Memory B cell (primary cell): ENCODE results near the gene NYAP1.
"Not testable (repeated sequence)": the region's sequence is repeated elsewhere in the genome, so short reads cannot be mapped to it uniquely, and the experiment has no call there.

ENCODE experiments used
- ATAC-seq: fragments of 150-1000 bp; cut with Tn5 transposase; 2 replicates; pipeline ENCODE4 v1.10.0; 2021; ENCODE audit warnings: low read depth, mild to moderate bottlenecking, moderate library complexity
- DNase-seq, 2 donors: peaks; one replicate each; pipeline ENCODE4 v3.0.0; 2022; ENCODE audit warnings: low spot score in 2 of 2
- H3K27ac Mint-ChIP-seq: one replicate; pipeline ENCODE4 v1.8.0; 2022; ENCODE audit warnings: mild to moderate bottlenecking, moderate library complexity, mixed read lengths
- H3K27me3 Mint-ChIP-seq: one replicate; pipeline ENCODE4 v1.8.0; 2022; ENCODE audit warnings: mixed read lengths
- H3K36me3 Mint-ChIP-seq: one replicate; pipeline ENCODE4 v1.8.0; 2022; ENCODE audit warnings: mild to moderate bottlenecking, mixed read lengths
- H3K4me1 Mint-ChIP-seq: one replicate; pipeline ENCODE4 v1.8.0; 2022; ENCODE audit warnings: mixed read lengths
- H3K4me3 Mint-ChIP-seq: one replicate; pipeline ENCODE4 v1.8.0; 2022; ENCODE audit warnings: mild to moderate bottlenecking, moderate library complexity, mixed read lengths
- H3K9me3 Mint-ChIP-seq: one replicate; pipeline ENCODE4 v1.8.0; 2022; ENCODE audit warnings: mixed read lengths

NYAP1 gene

DNA sequence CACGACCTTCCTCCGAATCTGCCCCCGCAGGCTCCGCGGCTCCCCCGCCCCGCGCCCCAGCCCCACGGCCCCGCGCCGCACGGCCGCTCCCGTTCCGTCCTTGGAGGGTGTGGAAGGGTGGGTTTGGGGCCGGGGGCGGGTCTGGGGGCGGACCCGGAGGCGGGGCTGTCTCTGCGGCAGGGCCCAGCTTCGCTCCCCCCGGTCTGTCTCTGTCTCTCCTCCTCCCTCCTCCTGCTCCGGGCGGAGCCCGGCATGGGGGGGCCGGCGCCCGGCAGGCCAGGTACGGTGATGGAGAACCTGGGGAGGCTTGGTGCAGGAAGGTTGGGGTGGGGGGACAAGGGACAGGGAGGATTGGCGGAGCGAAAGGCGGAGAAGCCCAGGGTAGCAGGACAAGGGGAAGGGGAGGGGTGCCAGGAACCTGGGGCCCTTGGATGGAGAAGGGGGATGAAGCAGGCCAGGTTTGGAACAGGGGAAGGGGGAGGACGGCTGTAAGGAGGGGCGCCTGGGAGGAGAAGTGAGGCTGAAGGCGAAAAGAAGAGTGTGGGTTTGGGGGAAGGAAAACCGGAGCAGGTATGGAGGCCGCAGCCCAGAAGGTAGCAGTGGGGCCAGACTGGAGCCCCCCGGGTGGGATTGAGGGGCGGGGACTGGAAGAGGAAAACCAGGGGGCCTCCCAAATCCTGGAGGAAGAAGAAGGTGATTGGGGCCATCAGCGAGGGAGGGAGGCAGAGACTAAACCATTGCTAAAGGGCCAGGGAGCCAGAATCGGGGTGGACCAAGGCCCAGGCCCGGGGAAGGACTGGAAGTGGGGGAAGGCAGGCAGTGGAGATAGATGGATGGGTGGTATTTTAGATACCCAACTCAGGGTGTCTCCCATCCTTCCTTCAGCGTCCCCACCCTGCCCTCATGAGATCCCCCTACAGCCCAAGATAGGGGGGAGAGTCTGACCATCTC is at the start of gene NYAP1:
Gene NYAP1 (plus strand): TSS at position 206 of the 951 bp plus-strand sequence. CDS start 1,385 bp downstream, outside the sequence.
- Mint-ChIP-seq H3K4me3 (peak within 1 kb of the TSS; percentile 76), H3K9me3 (no peaks in the 10 kb centered on the region), H3K4me1 (peaks cover 7% of the 10 kb centered on the region), H3K36me3 (no peaks in the 10 kb centered on the region), H3K27me3 (peaks cover 3% of the 10 kb centered on the region), H3K27ac (no peak within 1 kb of the TSS)
- ATAC-seq (peak; percentile 18), DNase-seq (no peak)

- Mint-ChIP-seq H3K9me3 (no peaks in the 10 kb centered on the region), H3K4me1 (peaks cover 32% of the 10 kb centered on the region), H3K36me3 (peaks cover 7% of the 10 kb centered on the region), H3K27me3 (no peaks in the 10 kb centered on the region), H3K27ac (peak overlapping the region; percentile 94), H3K4me3 (peak overlapping the region; percentile 91)
- ATAC-seq (no peak), DNase-seq (no peak)
Measured at GRCh38 chr7:100434297-100435144, 49.2 kb upstream of the NYAP1 start.

DNA sequence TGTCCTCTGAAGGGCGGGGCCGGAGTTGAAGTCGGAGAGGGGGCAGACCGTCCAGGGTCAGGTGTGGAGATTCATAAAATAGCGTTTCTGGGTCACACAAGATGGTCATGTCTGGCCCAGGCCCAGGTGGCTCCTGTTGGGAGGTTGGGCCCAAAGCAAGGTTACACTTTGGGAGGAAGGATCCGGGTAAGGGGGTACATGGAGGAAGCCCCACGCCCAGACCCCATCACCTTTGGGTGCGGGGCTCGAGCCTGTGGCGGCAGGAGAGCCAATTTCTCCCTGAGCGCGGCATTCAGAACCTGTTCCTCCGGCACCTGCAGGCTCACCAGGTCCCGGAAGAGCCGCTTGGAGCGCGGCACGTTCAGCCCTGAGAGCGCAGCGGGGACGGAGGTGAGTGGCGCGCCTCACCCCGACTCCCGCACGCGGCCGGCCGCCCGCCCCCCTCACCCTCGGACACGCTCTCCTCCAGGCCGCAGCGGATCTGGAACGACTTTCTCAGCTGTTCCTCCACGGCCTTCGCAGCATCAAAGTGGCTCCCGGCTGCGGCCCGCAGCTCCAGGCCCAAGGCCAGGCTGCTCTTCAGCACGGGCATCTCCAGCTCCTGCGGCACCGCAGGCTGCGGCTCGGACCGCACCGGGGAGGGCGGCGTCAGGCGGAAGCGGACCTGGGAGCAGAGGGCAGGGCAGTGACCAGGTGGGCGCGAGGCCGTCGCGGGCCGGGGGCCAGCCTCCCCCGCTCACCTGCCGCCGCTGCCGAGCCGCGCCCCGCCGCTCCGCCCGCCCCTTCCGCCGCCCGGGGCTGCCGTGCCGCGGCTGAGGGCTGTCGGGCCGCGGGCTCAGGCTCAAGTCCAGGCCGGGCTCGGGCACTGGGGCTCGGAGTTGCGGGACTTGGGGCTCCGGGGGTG is 48.1 kb upstream of the NYAP1 start:
- peaks cover 7% of the 10 kb centered on the region for H3K36me3 Mint-ChIP-seq
- no peaks in the 10 kb centered on the region for H3K27me3 Mint-ChIP-seq
- DNase-seq (peak in 1 of 2 donors; percentile 52), ATAC-seq (peak; percentile 34)
- H3K4me1 Mint-ChIP-seq: peaks cover 27% of the 10 kb centered on the region
- peak overlapping the region; percentile 94 for H3K27ac Mint-ChIP-seq
- H3K9me3 Mint-ChIP-seq: no peaks in the 10 kb centered on the region
- H3K4me3 Mint-ChIP-seq: peak overlapping the region; percentile 94

DNA sequence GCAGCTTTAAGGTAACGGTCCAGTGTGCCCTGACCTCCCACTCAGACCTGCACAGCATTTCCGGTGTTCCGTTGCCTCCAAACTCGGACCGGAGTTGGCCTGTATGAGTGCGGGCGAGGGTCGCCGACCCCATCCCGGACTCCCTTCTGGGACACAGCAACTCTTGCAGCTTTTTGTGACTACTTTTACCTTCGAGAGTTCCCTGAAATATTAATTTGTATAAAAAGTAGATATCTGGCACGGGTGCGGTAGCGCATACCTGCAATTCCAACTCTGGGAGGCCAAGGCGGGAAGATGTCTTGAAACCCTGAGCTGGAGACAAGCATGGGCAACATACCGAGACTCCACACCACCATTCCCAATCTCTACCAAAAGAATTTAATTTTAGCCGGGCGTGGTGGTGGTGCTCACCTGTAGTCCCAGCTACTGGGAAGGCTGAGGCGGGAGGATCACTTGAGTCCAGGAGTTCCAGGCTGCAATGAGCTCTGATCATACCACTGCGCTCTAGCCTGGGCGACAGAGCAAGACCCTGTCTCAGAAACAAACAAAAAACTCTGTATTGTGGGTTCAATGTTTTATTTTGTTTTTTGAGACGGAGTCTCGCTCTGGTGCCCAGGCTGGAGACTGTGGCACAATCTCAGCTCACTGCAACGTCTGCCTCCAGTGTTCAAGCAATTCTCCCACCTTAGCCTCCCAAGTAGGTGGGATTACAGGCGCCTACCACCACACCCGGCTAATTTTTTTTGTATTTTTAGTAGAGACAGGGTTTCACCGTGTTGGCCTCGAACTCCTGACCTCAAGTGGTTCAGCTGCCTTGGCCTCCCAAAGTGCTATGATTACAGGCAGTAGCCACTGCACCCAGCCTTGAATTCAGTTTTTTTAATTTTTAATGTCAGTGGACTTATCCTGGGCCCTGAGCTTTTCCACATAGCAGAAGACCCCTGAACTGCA is 46.3 kb upstream of the NYAP1 start:
- peaks cover 7% of the 10 kb centered on the region for H3K36me3 Mint-ChIP-seq
- DNase-seq (no peak), ATAC-seq (no peak)
- no peaks in the 10 kb centered on the region for H3K9me3 Mint-ChIP-seq
- H3K27ac Mint-ChIP-seq: no peak overlapping the region
- H3K27me3 Mint-ChIP-seq: no peaks in the 10 kb centered on the region
- peak overlapping the region; percentile 94 for H3K4me3 Mint-ChIP-seq
- peaks cover 18% of the 10 kb centered on the region for H3K4me1 Mint-ChIP-seq

DNA sequence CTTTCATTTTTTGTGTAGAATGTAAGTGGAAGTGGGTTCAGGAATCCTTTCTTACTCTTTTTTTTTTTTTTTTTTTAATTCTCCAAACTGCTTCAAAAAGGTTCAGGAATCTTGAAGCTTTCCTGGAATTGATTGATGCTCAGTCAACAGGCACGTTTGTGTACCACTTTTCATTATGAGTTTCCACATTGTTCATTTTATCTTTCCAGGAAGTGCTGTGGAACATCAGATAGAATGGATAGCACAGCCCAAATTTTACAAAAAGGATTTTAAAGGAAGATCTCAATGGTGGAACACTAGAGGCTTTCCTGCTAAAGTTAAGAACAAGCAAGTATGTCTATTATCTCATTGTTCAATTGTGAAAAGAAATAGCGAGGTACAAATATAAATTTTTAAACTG is 45.6 kb upstream of the NYAP1 start:
- DNase-seq: no peak
- peaks cover 7% of the 10 kb centered on the region for H3K36me3 Mint-ChIP-seq
- no peak overlapping the region for H3K4me3 Mint-ChIP-seq
- ATAC-seq: no peak
- no peaks in the 10 kb centered on the region for H3K9me3 Mint-ChIP-seq
- H3K4me1 Mint-ChIP-seq: peaks cover 16% of the 10 kb centered on the region
- no peak overlapping the region for H3K27ac Mint-ChIP-seq
- no peaks in the 10 kb centered on the region for H3K27me3 Mint-ChIP-seq

DNA sequence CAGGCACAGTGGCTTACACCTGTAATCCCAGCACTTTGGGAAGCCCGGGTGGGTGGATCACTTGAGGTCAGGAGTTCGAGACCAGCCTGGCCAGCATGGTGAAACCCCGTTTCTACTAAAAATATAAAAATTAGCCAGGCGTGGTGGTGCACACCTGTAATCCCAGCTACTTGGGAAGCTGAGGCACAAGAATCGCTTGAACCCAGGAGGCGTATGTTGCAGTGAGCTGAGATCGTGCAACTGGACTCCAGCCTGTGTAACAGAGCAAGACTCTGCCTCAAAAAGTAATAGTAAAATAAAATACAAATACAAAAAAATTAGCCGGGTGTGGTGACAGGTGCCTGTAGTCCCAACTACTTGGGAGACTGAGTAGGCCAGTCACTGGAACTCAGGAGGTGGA is 45.0 kb upstream of the NYAP1 start:
- H3K4me3 Mint-ChIP-seq, H3K36me3 Mint-ChIP-seq, H3K9me3 Mint-ChIP-seq, DNase-seq, H3K27ac Mint-ChIP-seq, H3K27me3 Mint-ChIP-seq, ATAC-seq: not testable (repeated sequence)
- peaks cover 13% of the 10 kb centered on the region for H3K4me1 Mint-ChIP-seq

DNA sequence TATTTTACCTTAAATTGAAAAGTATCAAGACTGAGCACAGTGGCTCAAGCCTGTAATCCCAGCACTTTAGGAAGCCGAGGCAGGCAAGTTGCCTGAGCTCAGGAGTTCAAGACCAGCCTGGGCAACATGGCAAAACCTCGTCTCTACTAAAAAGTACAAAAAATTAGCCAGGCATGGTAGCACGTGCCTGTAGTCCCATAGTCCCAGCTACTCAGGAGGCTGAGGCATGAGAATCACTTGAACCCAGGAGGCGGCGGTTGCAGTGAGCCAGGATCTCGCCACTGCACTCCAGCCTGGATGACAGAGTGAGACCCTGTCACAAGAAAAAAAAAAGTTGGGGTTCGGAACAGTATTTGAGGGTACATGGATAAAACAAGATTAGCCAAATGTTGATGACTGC is 44.5 kb upstream of the NYAP1 start:
- not testable (repeated sequence) for H3K27ac Mint-ChIP-seq, H3K9me3 Mint-ChIP-seq, DNase-seq, H3K27me3 Mint-ChIP-seq, H3K4me3 Mint-ChIP-seq, H3K4me1 Mint-ChIP-seq, H3K36me3 Mint-ChIP-seq, ATAC-seq

DNA sequence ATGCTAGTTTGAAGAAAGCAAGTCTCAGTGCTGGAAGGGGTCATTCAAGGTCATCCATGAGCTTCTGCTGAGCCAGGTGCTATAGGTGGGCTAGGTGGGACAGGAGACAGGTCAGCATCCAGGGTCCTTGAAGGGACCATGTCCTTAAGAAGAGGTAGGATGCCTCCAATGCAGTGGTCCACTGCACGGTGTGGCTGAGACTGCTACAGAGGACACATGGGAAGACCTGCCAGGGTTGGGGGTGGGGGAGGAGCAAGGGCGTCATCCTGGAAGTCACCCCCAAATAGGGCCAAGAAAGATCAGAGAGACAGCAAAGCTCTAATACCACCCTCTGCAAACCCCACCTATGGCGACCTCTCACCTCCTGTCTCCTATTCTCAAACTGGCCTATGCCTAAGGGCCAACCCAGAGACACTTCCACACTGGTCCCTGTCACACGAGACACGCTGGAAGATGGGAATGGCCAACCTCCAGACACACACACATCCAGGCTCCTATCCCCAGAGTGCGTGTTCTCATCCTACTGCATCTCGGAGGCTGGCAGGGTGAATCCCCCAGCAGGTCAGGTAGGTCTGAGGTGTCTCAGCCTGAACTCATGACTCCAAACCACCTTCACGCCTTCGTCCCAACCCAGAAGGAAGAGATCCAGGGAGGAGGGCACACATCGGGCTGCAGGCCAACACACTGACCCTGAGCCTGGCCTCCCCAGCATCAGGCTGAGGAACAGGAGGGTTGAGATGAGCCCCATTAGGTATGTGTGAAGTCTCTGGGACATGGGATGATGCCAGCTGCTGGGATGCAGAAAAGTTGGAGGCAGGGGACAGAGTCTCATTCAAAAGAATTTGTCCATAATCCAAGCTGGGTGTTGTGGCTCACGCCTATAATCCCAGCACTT is 41.8 kb upstream of the NYAP1 start:
- DNase-seq (no peak), ATAC-seq (no peak)
- Mint-ChIP-seq H3K36me3 (no peaks in the 10 kb centered on the region), H3K4me3 (no peak overlapping the region), H3K27me3 (no peaks in the 10 kb centered on the region), H3K27ac (no peak overlapping the region), H3K9me3 (no peaks in the 10 kb centered on the region), H3K4me1 (peaks cover 7% of the 10 kb centered on the region)

DNA sequence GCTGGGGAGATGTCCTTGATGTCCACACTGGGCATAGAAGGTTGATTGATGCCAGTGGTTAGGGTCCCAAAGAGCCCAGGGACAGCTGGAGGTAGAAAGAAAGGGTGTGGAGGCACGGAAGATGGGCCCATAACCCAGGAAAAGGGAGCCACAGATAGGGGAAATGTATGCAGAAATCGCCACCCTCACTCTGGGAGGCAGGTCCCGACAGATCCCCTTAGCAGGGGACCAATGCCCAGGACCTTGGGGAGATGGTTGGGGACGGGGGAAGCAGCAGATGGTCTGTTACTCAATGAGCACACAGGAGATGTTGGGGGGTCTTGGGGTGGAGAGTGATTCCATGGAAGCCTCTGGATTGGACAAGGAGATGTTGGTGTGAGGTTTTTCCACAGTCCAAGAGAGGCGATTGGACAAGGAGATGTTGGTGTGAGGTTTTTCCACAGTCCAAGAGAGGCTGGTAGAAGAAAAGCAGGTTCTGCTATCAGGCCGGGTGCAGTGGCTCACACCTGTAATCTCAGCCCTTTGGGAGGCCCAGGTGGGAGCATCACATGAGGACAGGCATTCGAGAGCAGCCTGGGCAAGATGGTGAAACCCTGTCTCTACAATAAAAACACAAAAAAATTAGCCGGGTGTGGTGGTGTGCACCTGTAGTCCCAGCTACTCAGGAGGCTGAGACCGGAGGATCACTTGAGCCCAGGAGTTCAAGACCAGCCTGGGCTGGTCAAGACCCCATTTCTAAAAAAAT is 40.5 kb upstream of the NYAP1 start:
- ATAC-seq (no peak), DNase-seq (no peak)
- Mint-ChIP-seq H3K9me3 (no peaks in the 10 kb centered on the region), H3K27me3 (no peaks in the 10 kb centered on the region), H3K27ac (peak overlapping the region; percentile 22), H3K4me1 (peaks cover 7% of the 10 kb centered on the region), H3K4me3 (no peak overlapping the region), H3K36me3 (no peaks in the 10 kb centered on the region)

- no peaks in the 10 kb centered on the region for H3K9me3 Mint-ChIP-seq
- H3K27ac Mint-ChIP-seq: peak overlapping the region; percentile 55
- H3K4me1 Mint-ChIP-seq: peaks cover 7% of the 10 kb centered on the region
- H3K36me3 Mint-ChIP-seq: no peaks in the 10 kb centered on the region
- DNase-seq (no peak), ATAC-seq (peak; percentile 26)
- peak overlapping the region; percentile 32 for H3K4me3 Mint-ChIP-seq
- H3K27me3 Mint-ChIP-seq: no peaks in the 10 kb centered on the region
Measured at GRCh38 chr7:100444311-100445278, 39.1 kb upstream of the NYAP1 start.

- Mint-ChIP-seq H3K4me3 (no peak overlapping the region), H3K9me3 (no peaks in the 10 kb centered on the region), H3K36me3 (no peaks in the 10 kb centered on the region), H3K27me3 (no peaks in the 10 kb centered on the region), H3K27ac (no peak overlapping the region), H3K4me1 (peaks cover 11% of the 10 kb centered on the region)
- ATAC-seq: no peak
- no peak for DNase-seq
Measured at GRCh38 chr7:100446040-100446439, 37.7 kb upstream of the NYAP1 start.
